Prostate gland (tissue), 2 donors: ENCODE data around the gene GRIK2. TPM values are rescaled to one million over a fixed set of nuclear protein-coding genes. Genes with fewer than 3 reads are reported as not detected.

Experiments
- DNase-seq: peaks from one replicate; pipeline ENCODE4 v3.0.0-alpha.2; 2019; ENCODE audit warnings: low spot score
- H3K27ac ChIP-seq, 2 donors: fragments of 200-600 bp; sonication (generic); 2 replicates each; pipeline ENCODE4 v1.5.1; 2017 to 2019
- H3K27me3 ChIP-seq: fragments of 200-600 bp; sonication (generic); replicated peaks from 2 replicates; pipeline ENCODE4 v1.5.1; 2019; ENCODE audit not compliant: insufficient read depth
- H3K36me3 ChIP-seq, 2 donors: fragments of 200-600 bp; sonication (generic); 1 replicate in 1 of 2; 2 replicates in 1 of 2; pipeline versions ENCODE4 v1.5.1 to v1.8.1; 2017 to 2019
- H3K4me1 ChIP-seq: fragments of 200-600 bp; sonication (generic); replicated peaks from 2 replicates; pipeline ENCODE4 v1.5.1; 2019
- H3K4me3 ChIP-seq, 2 donors: fragments of 200-600 bp; sonication (generic); 2 replicates each; pipeline ENCODE4 v1.5.1; 2017 to 2019
- H3K9me3 ChIP-seq: fragments of 200-600 bp; sonication (generic); 2 replicates; pipeline ENCODE4 v1.5.1; 2017
- CTCF ChIP-seq, 4 experiments: fragments of 200-600 bp in 2 of 4; fragments of 450-650 bp in 2 of 4; sonication (generic) in 2 of 4; IDR thresholded peaks; 1 replicate in 3 of 4; 2 replicates in 1 of 4; pipeline ENCODE4 v1.5.1; 2016 to 2019; ENCODE audit warnings: antibody characterized with exemption in 4 of 4, mild to moderate bottlenecking in 2 of 4, moderate library complexity in 2 of 4
- POLR2A ChIP-seq: fragments of 450-650 bp; IDR thresholded peaks from one replicate; pipeline ENCODE4 v1.6.1; 2016; ENCODE audit warnings: antibody characterized with exemption, mild to moderate bottlenecking
- POLR2AphosphoS5 ChIP-seq: sonication (generic); formaldehyde crosslinking; IDR thresholded peaks from one replicate; pipeline ENCODE4 v1.6.1; 2017; ENCODE audit warnings: antibody characterized with exemption
- WGBS: methylation state at CpG from one replicate; pipeline ENCODE4 v1.1.5; 2018; 5-methylcytosine and 5-hydroxymethylcytosine counted together
- intact Hi-C: fragments of 100-400 bp; cut with DNase I; formaldehyde crosslinking; loops from one replicate; pipeline ENCODE4 v1.14.2; 2022
- total RNA-seq, 2 donors: library from RNA; depleted of rRNA; stranded (reverse); fragments of >200 nt; gene quantifications; one replicate each; pipeline ENCODE4 v1.1.0, GENCODE V29; 2016

The GRIK2 gene
- total RNA-seq, 2 donors from 2014 or later, result 2.6 to 15.7 TPM

- Histone ChIP-seq H3K4me1 (no peaks in the 10 kb centered on the region), H3K27ac (no peak overlapping the region), H3K36me3 (no peaks in the 10 kb centered on the region), H3K9me3 (no peaks in the 10 kb centered on the region), H3K27me3 (no peaks in the 10 kb centered on the region), H3K4me3 (no peak overlapping the region)
- intact Hi-C loops, result no loop called here
- DNase-seq, result no peak
- WGBS, result 67% methylated on average over 3 of the region's 3 CpGs
- TF ChIP-seq POLR2A, result no peak
Observed at GRCh38 chr6:101847690-101848089, 454.2 kb downstream of the GRIK2 start.

GRCh38 chr6:101851911-101852310, 458.4 kb downstream of the GRIK2 start:
- no peak overlapping the region for H3K4me3 ChIP-seq
- H3K36me3 ChIP-seq, result no peaks in the 10 kb centered on the region
- H3K9me3 ChIP-seq, result no peaks in the 10 kb centered on the region
- intact Hi-C loops, result no loop called here
- no peak overlapping the region for H3K27ac ChIP-seq
- H3K4me1 ChIP-seq, result no peaks in the 10 kb centered on the region
- TF ChIP-seq POLR2A (no peak), POLR2AphosphoS5 (no peak), CTCF (IDR thresholded peaks at IDR 0.05) (no peak)
- DNase-seq, result no peak
- no peaks in the 10 kb centered on the region for H3K27me3 ChIP-seq
- WGBS, result 80% methylated on average over 1 of the region's 1 CpG

GRCh38 chr6:101853231-101854085, 459.9 kb downstream of the GRIK2 start:
- intact Hi-C loops, result no loop called here
- H3K4me1 ChIP-seq, result no peaks in the 10 kb centered on the region
- 92% methylated on average over 3 of the region's 3 CpGs for WGBS
- TF ChIP-seq CTCF (IDR thresholded peaks at IDR 0.05) (no peak), POLR2AphosphoS5 (no peak), POLR2A (no peak)
- H3K4me3 ChIP-seq, result no peak overlapping the region
- DNase-seq, result no peak
- H3K9me3 ChIP-seq, result no peaks in the 10 kb centered on the region
- H3K27me3 ChIP-seq, result no peaks in the 10 kb centered on the region
- H3K27ac ChIP-seq, result no peak overlapping the region
- H3K36me3 ChIP-seq, result no peaks in the 10 kb centered on the region

- intact Hi-C loops, result no loop called here
- Histone ChIP-seq H3K4me3 (no peak overlapping the region), H3K4me1 (no peaks in the 10 kb centered on the region), H3K27me3 (no peaks in the 10 kb centered on the region), H3K36me3 (no peaks in the 10 kb centered on the region), H3K27ac (no peak overlapping the region), H3K9me3 (no peaks in the 10 kb centered on the region)
- DNase-seq, result no peak
- no peak for TF ChIP-seq POLR2A
- no peak for TF ChIP-seq POLR2AphosphoS5
- no peak for TF ChIP-seq CTCF (IDR thresholded peaks at IDR 0.05)
Observed at GRCh38 chr6:101876431-101876830, 482.9 kb downstream of the GRIK2 start.

- no peak for TF ChIP-seq POLR2AphosphoS5
- TF ChIP-seq CTCF (IDR thresholded peaks at IDR 0.05), result no peak
- TF ChIP-seq POLR2A, result no peak
- intact Hi-C loops, result no loop called here
- no peaks in the 10 kb centered on the region for H3K4me1 ChIP-seq
- H3K27me3 ChIP-seq, result no peaks in the 10 kb centered on the region
- H3K4me3 ChIP-seq, result no peak overlapping the region
- WGBS, result 66% methylated on average over 7 of the region's 7 CpGs
- no peak for DNase-seq
- no peaks in the 10 kb centered on the region for H3K36me3 ChIP-seq
- H3K27ac ChIP-seq, result no peak overlapping the region
- no peaks in the 10 kb centered on the region for H3K9me3 ChIP-seq
Observed at GRCh38 chr6:101878554-101879276, 485.2 kb downstream of the GRIK2 start.
